ENCODE data around the gene KLRC3.
"Not testable (repeated sequence)": the region's sequence is repeated elsewhere in the genome, so short reads cannot be mapped to it uniquely, and the experiment has no call there.

KLRC3 gene

DNA sequence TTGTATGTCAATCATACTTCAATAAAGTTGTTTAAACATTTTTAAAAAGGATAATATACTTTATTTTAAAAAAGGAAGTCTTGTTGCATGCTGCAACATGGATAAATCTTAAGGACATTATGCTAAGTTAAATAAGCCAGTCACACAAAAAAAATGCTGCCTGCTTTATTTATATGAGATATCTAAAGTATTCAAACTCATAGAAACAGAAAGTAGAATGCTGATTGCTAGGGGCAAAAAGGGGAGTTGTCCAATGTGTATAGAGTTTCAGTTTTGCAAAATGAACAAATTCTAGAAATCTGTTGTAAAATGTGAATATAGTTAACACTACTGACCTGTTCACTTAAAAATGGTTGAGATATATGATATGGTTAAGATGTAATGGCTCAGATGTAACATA lies 19.6 kb downstream of the KLRC3 start:
- no peak for DNase-seq (ENCODE audit: low spot score)

DNA sequence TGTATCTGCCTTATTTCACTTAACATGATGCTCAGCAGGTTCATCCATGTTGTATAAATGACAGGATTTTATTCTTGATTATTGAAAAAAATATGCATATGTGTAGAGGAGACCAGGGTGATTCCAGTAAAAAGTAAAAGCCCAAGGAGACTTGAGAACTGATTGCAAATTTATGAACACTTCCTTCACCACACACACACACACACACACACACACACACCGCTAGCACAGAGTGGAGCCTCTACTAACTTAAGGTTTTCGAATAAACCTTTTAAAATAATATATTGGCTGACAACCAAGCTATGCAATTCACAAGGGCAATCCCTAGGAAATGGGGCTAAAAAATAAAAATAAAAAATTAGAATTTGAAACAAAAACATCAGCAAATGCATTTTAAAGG lies 22.2 kb downstream of the KLRC3 start:
- no peak for DNase-seq (ENCODE audit: low spot score)

DNA sequence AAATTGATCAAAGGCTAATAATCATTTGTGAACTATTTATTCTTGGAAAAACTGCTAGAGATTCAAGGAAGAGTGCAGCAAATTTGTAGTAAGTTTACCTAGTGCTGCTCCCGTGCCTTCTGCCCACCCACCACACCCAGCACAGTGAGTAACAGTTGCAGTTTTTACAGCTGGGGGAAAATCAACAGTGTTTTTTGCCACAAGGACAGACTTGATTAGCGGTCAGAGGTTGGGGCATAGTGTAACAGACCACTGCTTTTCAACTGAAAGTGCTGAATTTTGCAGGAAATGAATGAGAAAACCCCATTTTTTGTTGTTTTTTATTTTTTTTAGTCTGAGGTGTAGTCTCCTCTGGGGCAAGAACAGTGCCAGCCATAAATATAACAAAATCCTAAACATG lies 23.1 kb downstream of the KLRC3 start:
- peak; percentile 79 for DNase-seq (ENCODE audit: low spot score)

DNA sequence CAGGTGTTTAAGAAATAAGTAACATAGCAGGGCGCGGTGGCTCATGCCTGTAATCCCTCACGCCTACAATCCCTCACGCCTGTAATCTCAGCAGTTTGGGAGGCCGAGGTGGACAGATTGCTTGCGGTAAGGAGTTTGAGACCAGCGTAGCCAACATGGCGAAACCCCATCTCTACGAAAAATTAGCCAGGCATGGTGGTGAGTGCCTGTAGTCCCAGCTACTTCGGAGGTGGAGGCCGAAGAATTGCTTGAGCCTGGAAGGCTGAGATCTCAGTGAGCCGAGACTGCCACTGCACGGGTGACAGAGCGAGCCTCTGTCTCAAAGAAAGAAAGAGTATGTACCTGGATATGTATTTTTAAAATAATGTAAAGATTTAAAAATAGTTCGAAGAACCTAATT lies 24.2 kb downstream of the KLRC3 start:
- not testable (repeated sequence) for DNase-seq (ENCODE audit: low spot score)

DNA sequence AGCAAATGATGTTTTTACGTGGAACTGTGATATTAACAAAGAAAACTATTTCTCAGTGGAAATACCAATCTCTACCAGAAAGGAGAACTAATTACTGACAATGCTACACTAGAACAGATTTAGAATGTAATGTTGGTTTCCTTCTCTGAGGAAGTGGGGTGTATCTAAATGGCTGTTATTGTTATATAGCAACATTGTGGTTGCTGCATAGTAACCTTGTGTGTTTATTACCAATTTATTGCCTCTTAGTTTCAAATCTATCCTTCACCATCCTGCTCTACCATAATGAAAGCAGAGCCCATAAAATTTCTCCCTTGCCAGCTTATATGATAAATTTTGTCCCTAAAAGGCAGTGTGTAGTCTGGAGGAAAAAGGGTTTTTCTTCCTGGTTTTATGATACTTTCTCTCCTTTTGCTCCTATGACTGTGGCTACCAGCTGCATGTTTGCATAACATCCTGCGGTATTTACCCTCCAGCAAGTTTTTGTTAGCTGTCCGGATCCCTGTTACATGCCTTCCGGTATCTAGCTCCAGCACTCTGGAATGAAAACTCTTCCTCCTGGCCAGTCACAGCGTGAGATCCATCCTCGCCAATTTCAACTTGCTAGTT lies 24.9 kb downstream of the KLRC3 start:
- DNase-seq (ENCODE audit: low spot score) = peak; percentile 70

DNA sequence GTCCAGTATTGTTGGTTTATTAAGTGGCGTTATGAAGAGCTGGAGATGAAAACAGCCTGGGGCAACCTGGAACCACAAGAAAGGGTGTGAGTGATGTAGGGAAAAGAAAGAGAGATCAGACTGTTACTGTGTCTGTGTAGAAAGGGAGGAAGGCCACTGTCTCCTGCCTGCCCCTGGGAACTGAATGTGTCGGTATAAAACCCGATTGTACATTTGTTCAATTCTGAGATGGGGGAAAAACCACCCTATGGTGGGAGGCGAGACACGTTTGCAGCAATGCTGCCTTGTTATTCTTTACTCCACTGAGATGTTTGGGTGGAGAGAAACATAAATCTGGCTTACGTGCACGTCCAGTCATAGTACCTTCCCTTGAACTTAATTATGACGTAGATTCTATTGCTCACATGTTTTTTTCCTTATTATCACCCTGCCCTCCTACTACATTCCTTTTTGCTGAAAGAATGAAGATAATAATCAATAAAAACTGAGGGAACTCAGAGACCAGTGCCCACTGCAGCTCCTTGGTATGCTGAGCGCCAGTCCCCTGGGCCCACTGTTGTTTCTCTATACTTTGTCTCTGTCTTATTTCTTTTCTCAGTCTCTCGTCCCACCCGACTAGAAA lies 25.8 kb downstream of the KLRC3 start:
- DNase-seq (ENCODE audit: low spot score) = peak; percentile 63

DNA sequence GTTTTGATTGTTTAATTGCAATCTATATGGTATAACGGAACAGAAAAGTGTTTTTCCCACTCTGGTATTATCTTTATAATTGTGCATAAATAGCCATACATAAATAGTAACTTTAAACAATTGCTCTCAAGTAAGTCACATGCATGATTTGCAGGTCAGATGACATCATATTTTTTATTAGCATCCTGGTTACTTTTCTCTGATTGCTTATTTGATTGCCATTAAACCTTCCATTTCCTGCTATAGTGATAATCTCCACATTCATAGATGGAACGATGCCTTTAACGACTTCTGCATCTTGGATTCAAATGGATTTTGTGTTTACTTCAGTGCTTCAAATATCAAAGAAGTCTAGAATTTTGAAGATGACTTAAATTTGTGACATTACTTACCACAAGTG lies 27.1 kb downstream of the KLRC3 start:
- no peak for DNase-seq (ENCODE audit: low spot score)

DNA sequence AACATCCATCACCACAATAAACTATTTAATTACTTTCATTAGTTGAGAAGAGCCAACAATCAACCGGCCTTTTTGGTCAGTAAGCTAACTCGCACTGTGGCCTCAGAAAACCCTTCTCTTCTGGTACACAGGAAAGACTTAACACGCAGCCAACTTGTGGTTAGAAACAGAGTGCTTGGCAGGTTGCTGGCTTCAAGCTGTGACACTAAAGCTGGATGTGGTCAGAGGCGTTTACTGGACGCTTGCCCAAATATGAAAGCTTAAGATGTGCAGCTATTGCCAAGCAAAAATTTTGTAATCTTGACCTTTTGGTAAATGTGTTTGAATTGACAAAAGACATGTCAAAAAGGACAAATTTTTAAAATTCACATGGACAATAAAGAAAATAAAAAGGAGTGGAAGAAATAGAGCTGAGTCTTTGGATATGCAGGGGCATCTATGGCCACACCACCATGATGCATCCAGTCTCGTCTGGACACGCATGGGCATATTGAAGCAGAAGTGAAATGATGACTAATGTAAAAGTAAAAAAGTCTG lies 27.9 kb downstream of the KLRC3 start:
- peak; percentile 58 for DNase-seq (ENCODE audit: low spot score)

DNA sequence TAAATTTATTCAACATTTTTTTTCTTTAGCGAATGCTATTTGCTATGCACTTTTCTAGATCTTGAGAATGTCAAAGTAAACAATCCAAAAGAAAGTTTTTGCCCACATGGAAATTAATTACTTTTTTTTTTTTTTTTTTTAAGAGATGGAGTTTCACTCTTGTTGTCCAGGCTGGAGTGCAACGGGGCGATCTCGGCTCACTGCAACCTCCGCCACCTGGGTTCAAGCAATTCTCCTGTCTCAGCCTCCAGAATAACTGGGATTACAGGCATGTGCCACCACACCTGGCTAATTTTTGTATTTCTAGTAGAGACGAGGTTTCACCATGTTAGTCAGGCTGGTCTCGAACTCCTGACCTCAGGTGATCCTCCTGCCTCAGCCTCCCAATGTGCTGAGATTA lies 29.4 kb downstream of the KLRC3 start:
- not testable (repeated sequence) for DNase-seq (ENCODE audit: low spot score)

DNA sequence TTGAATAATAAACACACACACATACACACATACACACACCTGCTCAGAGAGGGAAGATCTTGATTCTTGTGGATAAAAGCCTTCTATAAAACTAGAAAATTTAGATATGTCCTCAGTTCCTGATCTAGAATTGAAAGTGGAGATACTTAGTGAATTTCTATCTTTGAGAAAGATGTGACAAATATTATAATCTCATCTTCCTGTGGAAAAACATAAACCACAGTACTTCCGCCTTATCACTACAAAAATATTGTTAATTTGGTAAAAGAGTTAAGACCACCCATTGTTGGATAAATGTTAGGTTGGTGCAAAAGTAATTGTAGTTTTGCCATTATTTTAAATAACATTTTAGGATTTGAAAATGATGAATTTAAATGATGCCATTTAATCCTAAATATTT lies 30.5 kb downstream of the KLRC3 start, which contains the start of gene KLRK1:
KLRK1 (minus strand) TSS at position 138 of the 400 bp plus-strand sequence. CDS start 1,231 bp downstream, outside the sequence.
- DNase-seq (ENCODE audit: low spot score) = no peak

DNA sequence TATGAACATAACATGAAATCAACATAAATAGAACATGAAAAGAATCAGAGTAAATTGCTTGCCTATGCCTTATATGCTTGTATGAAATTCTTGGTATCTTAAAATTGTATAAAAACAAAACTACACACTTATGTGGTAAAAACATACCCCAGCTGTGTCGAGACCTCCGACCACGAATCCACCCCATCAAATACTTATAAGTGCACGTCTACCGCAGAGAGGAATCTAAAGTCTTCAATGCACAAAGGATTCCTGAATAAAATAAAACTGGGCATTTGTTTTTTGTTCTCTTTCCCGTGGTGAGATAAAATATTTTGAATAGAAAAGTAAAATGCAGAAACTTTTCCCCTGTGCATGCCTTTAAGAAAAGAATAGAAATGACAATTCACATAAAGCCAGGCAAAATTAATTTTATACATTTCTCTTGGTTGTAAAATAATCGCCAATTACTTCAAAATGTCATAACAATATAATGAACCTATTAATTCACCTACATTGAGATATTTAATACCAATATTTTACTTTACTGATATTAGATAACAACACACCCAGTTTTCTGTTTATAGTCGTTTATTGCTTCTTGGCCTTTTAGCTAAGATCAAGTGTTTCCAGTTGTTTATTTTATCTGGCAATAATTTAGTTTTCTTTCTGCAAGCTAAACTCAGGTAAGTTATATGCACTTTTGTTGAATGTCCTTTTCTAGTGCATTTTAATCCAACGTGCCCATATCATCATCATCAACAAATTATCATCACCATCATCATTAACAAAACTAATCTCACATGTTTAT lies 31.6 kb downstream of the KLRC3 start:
- DNase-seq (ENCODE audit: low spot score) = no peak

DNA sequence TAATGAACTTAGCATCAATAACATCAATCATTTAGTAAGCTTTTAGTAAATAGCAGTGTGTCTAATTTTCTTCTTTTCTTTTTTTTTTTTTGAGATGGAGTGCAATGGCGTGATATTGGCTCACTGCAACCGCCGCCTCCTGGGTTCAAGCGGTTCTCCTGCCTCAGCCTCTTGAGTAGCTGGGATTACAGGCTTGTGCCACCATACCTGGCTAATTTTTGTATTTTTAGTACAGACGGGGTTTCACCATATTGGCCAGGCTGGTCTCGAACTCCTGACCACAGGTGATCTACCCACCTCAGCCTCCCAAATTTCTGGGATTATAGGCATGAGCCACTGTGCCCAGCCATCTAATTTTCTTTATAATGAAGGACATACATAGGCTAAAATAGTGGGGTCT lies 32.9 kb downstream of the KLRC3 start:
- not testable (repeated sequence) for DNase-seq (ENCODE audit: low spot score)

DNA sequence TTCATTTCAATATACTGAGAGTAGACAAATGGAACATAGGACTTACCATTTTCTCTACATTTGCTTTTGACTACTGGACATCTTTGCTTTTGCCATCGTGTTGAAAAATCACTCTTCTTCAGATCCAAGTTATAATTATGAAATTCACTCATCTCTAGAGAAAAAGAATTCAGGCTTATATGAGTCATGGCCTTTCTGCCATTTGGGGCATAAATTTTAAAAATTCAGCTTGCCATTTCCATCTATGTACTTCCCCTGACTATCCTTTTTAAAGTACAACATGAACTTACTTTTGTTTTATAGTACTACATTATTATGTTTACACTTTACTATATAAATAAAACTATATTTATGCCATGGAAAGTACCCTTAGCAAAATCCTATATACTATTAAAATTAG lies 33.5 kb downstream of the KLRC3 start:
- DNase-seq (ENCODE audit: low spot score) = no peak

DNA sequence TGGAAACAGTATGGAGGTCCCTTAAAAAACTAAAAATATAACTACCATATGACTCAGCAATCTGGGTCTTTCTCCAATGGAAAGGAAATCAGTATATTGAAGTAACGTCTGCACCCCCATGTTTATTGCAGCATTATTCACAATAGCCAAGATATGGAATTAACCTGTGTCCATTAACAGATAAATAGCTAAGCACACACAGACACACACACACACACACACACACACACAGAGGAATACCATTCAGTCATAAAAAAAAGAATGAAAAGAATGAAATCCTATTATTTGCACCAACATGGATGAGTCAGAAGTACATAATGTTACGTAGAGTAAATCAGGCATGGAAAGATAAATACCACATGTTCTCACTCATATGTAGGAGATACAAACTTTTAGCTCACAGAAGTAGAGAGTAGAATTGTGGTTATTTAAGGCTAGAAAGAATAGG lies 35.2 kb downstream of the KLRC3 start:
- peak; percentile 42 for DNase-seq (ENCODE audit: low spot score)

DNA sequence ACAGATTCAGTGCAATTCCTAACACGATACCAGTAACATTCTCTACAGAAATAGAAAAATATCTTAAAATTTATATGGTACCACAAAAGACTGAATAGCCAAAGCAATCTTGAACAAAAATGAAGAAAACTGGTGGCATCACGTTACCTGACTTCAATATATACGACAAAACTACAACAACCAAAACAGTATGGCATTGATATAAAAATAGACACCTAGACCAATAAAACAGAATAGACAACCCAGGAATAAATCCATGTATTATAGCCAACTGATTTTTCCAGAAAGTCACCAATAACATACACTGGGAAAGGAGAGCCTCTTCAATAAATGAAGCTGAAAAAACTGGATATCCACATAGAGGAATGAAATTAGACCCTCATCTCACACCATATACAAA lies 36.2 kb downstream of the KLRC3 start:
- no peak for DNase-seq (ENCODE audit: low spot score)

DNA sequence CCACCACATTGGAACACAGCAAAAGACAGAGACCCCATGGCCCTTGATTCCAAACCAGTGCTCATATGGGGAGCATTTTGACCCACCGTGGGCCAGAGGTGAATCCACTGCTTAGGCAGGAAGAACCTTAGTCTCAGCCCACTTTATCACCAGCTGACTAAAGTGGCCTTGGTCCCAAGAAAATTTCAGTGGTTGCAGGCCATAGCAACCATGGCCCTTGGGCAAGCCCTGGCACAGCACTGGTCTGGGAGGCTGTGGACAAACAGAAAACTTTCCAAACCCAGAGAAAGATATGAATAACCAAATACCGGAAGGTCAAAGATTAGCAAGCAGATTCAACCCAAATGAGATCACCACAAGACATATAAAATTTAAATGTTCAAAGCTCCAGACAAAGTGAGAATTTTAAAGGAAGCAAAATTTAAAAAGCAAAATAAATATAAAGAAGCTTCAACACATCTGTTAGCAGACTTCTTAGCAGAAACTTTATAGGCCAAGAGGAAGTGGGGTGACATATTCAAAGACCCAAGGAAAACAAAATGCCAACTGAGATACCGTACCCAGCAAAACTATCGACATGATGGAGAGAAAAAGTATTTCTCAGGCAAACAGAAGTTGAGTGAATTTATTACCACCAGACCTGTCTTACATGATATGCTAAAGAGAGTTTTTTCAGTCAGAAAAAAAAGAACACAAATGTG lies 38.3 kb downstream of the KLRC3 start:
- DNase-seq (ENCODE audit: low spot score) = no peak

DNA sequence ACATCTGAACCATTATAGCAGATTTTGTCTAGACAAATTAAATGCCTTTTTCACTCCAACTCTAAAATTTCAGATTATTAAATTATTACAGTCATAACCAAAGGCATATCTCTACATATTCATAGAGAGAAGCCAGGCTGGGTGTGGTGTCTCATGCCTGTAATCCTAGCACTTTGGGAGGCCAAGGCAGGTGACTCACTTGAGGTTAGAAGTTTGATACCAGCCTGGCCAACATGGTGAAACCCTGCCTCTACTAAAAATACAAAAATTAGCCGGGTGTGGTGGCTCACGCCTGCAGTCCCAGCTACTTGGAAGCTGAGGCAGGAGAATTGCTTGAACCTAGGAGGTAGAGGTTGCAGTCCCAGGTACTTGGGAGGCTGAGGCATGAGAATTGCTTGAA lies 41.7 kb downstream of the KLRC3 start:
- DNase-seq (ENCODE audit: low spot score) = peak; percentile 59

DNA sequence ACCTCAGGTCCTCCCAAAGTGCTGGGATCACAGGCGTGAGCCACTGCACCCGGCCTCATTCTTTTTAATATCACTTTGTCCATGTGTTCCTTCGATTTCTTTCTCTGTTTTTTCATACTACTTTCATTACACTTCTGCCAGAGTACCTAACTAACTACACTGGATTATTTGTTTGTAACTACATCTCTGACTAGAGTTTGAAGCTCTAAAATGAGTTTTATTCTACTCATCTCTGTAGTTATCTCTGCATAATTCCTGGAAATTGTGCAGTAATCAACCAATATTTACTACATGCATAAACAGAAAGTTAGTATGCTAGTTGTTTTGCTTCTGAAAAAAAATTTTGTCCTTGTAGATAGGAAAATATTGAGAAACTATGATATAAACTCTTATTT lies 45.8 kb downstream of the KLRC3 start:
- DNase-seq (ENCODE audit: low spot score) = no peak

DNA sequence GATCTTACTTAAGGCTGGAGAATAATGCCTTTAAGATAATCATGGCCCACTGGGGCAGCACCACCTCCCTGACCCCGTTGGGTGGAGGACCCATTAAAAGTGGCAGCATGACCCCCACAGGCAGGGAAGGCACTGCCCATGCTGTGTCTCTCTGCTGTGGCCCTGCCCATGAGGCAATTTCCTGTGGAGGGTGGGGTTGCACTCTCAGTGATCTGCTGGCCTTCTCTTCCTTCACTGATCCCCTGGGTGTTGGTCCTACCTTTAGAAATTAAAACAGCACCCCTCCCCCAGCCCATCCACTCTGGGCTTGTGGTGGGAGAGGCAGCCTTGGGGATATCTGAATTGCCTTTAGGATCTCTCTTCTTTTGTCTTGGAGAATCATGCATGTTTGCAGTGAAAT lies 47.8 kb downstream of the KLRC3 start:
- DNase-seq (ENCODE audit: low spot score) = no peak

DNA sequence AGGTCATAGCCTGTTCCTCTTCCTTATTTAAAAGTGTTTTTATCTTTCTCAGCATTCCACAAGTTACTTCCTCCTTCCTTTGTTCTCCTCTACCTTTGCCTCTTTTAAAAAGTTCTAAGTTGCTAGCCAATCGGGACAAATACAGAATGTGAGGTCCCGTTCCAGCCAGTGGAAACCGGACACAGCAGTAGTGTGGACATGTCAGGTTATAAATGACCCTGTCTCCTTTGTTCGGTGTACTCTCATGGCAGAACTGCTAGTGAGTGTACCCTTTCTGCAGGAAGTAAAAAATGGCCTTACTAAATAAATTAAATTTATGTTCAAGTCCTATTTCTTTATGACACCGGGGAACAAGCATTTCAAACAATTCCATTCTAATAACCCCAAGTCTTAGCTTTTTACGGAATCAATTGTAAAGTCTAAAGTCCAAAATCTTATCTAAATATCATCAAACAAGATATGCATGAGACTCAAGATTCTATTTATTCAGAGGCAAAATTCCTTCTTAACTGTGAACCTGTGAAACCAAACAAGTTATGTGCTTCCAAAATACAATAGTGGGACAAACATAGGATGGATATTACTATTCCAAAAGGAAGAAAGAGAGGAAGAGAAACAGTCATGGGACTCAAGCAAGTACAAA lies 48.4 kb downstream of the KLRC3 start:
- DNase-seq (ENCODE audit: low spot score) = not testable (repeated sequence)

DNA sequence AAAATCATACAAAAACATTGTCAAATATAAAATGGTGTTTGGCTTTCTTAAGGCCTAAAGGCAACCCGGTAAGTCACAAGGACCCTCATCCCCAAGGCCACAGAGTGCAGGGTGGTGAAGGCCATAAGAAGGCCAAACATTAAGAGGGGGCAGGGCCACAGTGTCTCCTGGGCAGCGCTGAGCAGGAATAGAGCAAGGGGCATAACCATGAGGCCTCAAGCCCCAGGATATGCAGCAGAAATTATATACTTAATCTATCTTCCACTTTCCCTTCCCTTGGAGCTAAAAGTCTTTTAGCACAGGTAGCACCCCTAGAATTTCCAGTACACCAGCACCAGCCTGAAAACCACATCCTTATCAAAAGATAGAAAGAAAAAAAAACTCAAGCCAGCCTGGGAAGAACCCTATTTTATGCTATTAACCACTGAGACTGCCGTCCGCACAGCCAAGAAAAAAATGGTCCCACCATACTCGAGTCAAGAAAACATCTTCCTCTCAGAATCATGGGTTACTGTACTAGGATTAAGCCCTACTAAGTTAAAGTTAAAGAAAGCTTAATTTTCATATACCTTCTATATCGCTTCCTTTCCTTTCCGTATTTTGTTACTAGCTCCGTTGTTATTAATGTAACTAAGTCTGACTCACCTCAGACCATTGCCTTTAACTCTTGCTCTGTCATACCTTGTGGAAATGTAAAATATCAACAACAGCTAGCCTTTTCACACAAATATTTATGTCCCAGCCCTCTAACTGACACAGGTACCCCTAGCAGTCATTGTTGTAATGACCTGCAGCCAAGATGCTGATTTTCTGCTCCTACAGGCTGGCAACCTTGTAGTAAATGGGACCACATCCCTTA lies 50.6 kb downstream of the KLRC3 start:
- DNase-seq (ENCODE audit: low spot score) = peak; percentile 41
